Measurements from ENCODE around the gene TAS2R7.

- TF ChIP-seq CTCF (IDR thresholded peaks at IDR 0.05) (no peak), POLR2A (IDR thresholded peaks at IDR 0.05) (no peak)
Observed at GRCh38 chr12:10810068-10810467, 7.6 kb upstream of the TAS2R7 start, which contains the start of gene TAS2R9.

Measured in body of pancreas (tissue), 4 donors.